CD4-positive, alpha-beta T cell (primary cell): ENCODE results near the gene KANK2. TPM values are rescaled to one million over a fixed set of nuclear protein-coding genes. Genes with fewer than 3 reads are reported as not detected.

Experiments used
- ATAC-seq: fragments of 200-7000 bp; cut with Tn5 transposase; one replicate; pipeline ENCODE4 v1.10.0; 2022; ENCODE audit warnings: mild to moderate bottlenecking; ENCODE audit not compliant: poor library complexity
- CTCF ChIA-PET: fragments of 350-600 bp; sonication (Branson Sonifier 250); formaldehyde crosslinking; loops from one replicate; lab custom pipeline; 2021; ENCODE audit warnings: antibody characterized with exemption, inconsistent platforms; lab: Charles Lee
- POLR2A ChIA-PET: fragments of 350-600 bp; sonication (Branson Sonifier 250); formaldehyde crosslinking; loops from one replicate; lab custom pipeline; 2021; ENCODE audit warnings: antibody characterized with exemption, inconsistent platforms; lab: Charles Lee
- DNase-seq, 14 experiments: peaks; one replicate each; pipeline ENCODE4 v3.0.0-alpha.2; 2013 to 2020; ENCODE audit warnings: mixed read lengths in 2 of 14
- H3K27ac ChIP-seq, 2 donors: one replicate each; pipeline versions ENCODE4 v1.5.1 to v1.7.0; 2013; ENCODE audit warnings: low read length in 2 of 2, low read depth in 1 of 2, mild to moderate bottlenecking in 1 of 2
- H3K27me3 ChIP-seq, 2 experiments: 1 replicate in 1 of 2; 2 replicates in 1 of 2; pipeline versions ENCODE4 v1.6.1 to v1.7.0; 2013; ENCODE audit warnings: low read length in 2 of 2, control low read depth in 1 of 2, mild to moderate bottlenecking in 1 of 2, moderate library complexity in 1 of 2; ENCODE audit not compliant: insufficient read depth in 2 of 2, control insufficient read depth in 1 of 2
- H3K36me3 ChIP-seq: one replicate; pipeline ENCODE4 v1.6.1; 2013; ENCODE audit warnings: low read length, control low read depth; ENCODE audit not compliant: insufficient read depth
- H3K4me1 ChIP-seq: one replicate; pipeline ENCODE4 v1.6.1; 2013; ENCODE audit warnings: low read length, control low read depth; ENCODE audit not compliant: insufficient read depth
- H3K4me3 ChIP-seq: one replicate; pipeline ENCODE4 v1.5.1; 2013; ENCODE audit warnings: mild to moderate bottlenecking, low read length, moderate library complexity
- H3K9me3 ChIP-seq, 2 experiments: 1 replicate in 1 of 2; 2 replicates in 1 of 2; pipeline versions ENCODE4 v1.6.1 to v1.7.0; 2013; ENCODE audit warnings: low read length in 2 of 2, mild to moderate bottlenecking in 2 of 2, control low read depth in 1 of 2, moderate library complexity in 1 of 2; ENCODE audit not compliant: control insufficient read depth in 1 of 2, insufficient read depth in 1 of 2
- H3K27ac Mint-ChIP-seq: one replicate; pipeline ENCODE4 v1.8.0; 2020; ENCODE audit warnings: mixed read lengths
- H3K27me3 Mint-ChIP-seq: one replicate; pipeline ENCODE4 v1.8.0; 2021; ENCODE audit warnings: mixed read lengths
- H3K36me3 Mint-ChIP-seq: one replicate; pipeline ENCODE4 v1.8.0; 2021; ENCODE audit warnings: low read depth, mixed read lengths
- H3K4me1 Mint-ChIP-seq: one replicate; pipeline ENCODE4 v1.8.0; 2021; ENCODE audit warnings: low read depth, mixed read lengths
- H3K4me3 Mint-ChIP-seq: one replicate; pipeline ENCODE4 v1.8.0; 2020; ENCODE audit warnings: mild to moderate bottlenecking, mixed read lengths
- H3K9me3 Mint-ChIP-seq: one replicate; pipeline ENCODE4 v1.8.0; 2020; ENCODE audit warnings: mixed read lengths
- CTCF ChIP-seq: fragments of 200-600 bp; IDR thresholded peaks from one replicate; pipeline ENCODE4 v1.8.0; 2022; ENCODE audit warnings: antibody characterized with exemption, mild to moderate bottlenecking
- intact Hi-C, 2 experiments: fragments of 100-400 bp; cut with DNase I in 1 of 2; cut with micrococcal nuclease in 1 of 2; formaldehyde crosslinking; loops; one replicate each; pipeline versions ENCODE4 v1.15.1 to v1.9.0; 2023 to 2025; cut with DNase I, micrococcal nuclease
- total RNA-seq, 174 experiments: library from RNA in 2 of 174; stranded (reverse) in 2 of 174; gene quantifications; one replicate each; pipeline ENCODE4 v1.2.3 and lab custom pipeline; 2021 to 2026

KANK2 gene
- total RNA-seq, 2 experiments from 2014 or later = not detected

- Histone ChIP-seq H3K27me3 (no peaks in the 10 kb centered on the region), H3K4me1 (no peaks in the 10 kb centered on the region), H3K4me3 (no peak overlapping the region), H3K36me3 (no peaks in the 10 kb centered on the region), H3K9me3 (peaks cover 0 to 4% of the 10 kb centered on the region in 2 experiments), H3K27ac (no peak overlapping the region)
- ATAC-seq (no peak), DNase-seq (no peak)
- H3K9me3 Mint-ChIP-seq = no peaks in the 10 kb centered on the region
- intact Hi-C loops = no loop called here
- ChIA-PET POLR2A (no interaction called here), CTCF (no interaction called here)
- H3K4me3 Mint-ChIP-seq = no peak overlapping the region
- H3K27ac Mint-ChIP-seq = no peak overlapping the region
- no peak for TF ChIP-seq CTCF
- H3K27me3 Mint-ChIP-seq = no peaks in the 10 kb centered on the region
- no peaks in the 10 kb centered on the region for H3K36me3 Mint-ChIP-seq
- no peaks in the 10 kb centered on the region for H3K4me1 Mint-ChIP-seq
Measured at GRCh38 chr19:11171144-11171543, 26.2 kb downstream of the KANK2 start.

- Histone ChIP-seq H3K36me3 (no peaks in the 10 kb centered on the region), H3K27ac (no peak overlapping the region), H3K4me1 (no peaks in the 10 kb centered on the region), H3K9me3 (peaks cover 0 to 4% of the 10 kb centered on the region in 2 experiments), H3K27me3 (no peaks in the 10 kb centered on the region), H3K4me3 (no peak overlapping the region)
- Mint-ChIP-seq H3K27ac (no peak overlapping the region), H3K27me3 (no peaks in the 10 kb centered on the region), H3K36me3 (no peaks in the 10 kb centered on the region), H3K9me3 (no peaks in the 10 kb centered on the region), H3K4me3 (no peak overlapping the region), H3K4me1 (no peaks in the 10 kb centered on the region)
- POLR2A ChIA-PET = no interaction called here
- CTCF ChIA-PET = no interaction called here
- intact Hi-C loops = no loop called here
- no peak for ATAC-seq
- no peak for TF ChIP-seq CTCF
- DNase-seq = no peak
Measured at GRCh38 chr19:11169896-11170678, 27.3 kb downstream of the KANK2 start.

- POLR2A ChIA-PET = no interaction called here
- no peak for DNase-seq
- TF ChIP-seq CTCF = no peak
- no peaks in the 10 kb centered on the region for H3K36me3 Mint-ChIP-seq
- CTCF ChIA-PET = interaction anchor here (0.7 kb wide), 1 partner anchor 1998 kb away, joined by 3 read pairs; no protein-coding TSS in a partner anchor
- H3K27ac Mint-ChIP-seq = no peak overlapping the region
- H3K9me3 ChIP-seq = no peaks in the 10 kb centered on the region
- no peaks in the 10 kb centered on the region for H3K36me3 ChIP-seq
- no peak overlapping the region for H3K4me3 ChIP-seq
- H3K27ac ChIP-seq = no peak overlapping the region
- intact Hi-C loops = no loop called here
- no peak overlapping the region for H3K4me3 Mint-ChIP-seq
- H3K27me3 ChIP-seq = no peaks in the 10 kb centered on the region
- no peaks in the 10 kb centered on the region for H3K9me3 Mint-ChIP-seq
- H3K27me3 Mint-ChIP-seq = no peaks in the 10 kb centered on the region
- H3K4me1 Mint-ChIP-seq = no peaks in the 10 kb centered on the region
- H3K4me1 ChIP-seq = no peaks in the 10 kb centered on the region
- no peak for ATAC-seq
Measured at GRCh38 chr19:11168568-11168967, 28.8 kb downstream of the KANK2 start.
